Lung (tissue), 12 donors: ENCODE data around the gene THSD7B. TPM values are rescaled to one million over a fixed set of nuclear protein-coding genes. Genes with fewer than 3 reads are reported as not detected.

ENCODE experiments used
- ATAC-seq: fragments of 200-7000 bp; cut with Tn5 transposase; one replicate; pipeline ENCODE4 v1.9.1; 2020; ENCODE audit warnings: moderate number of reproducible peaks; ENCODE audit not compliant: insufficient read depth, low FRiP score
- DNase-seq, 3 donors: peaks; one replicate each; pipeline ENCODE4 v3.0.0-alpha.2; 2013 to 2017
- H3K27ac ChIP-seq, 2 donors: one replicate each; pipeline ENCODE4 v1.5.1; 2013; ENCODE audit warnings: mild to moderate bottlenecking in 2 of 2, moderate library complexity in 2 of 2, control low read depth in 1 of 2, inconsistent platforms in 1 of 2, low read depth in 1 of 2, low read length in 1 of 2
- H3K27me3 ChIP-seq, 3 donors: one replicate each; pipeline ENCODE4 v1.5.1; 2013; ENCODE audit warnings: low read length in 2 of 3; ENCODE audit not compliant: control insufficient read depth in 3 of 3, insufficient read depth in 3 of 3
- H3K36me3 ChIP-seq, 4 donors: one replicate each; pipeline ENCODE4 v1.5.1; 2013; ENCODE audit warnings: low read length in 4 of 4, mild to moderate bottlenecking in 1 of 4, moderate library complexity in 1 of 4; ENCODE audit not compliant: control insufficient read depth in 4 of 4, insufficient read depth in 4 of 4
- H3K4me1 ChIP-seq, 5 donors: one replicate each; pipeline ENCODE4 v1.5.1; 2013; ENCODE audit warnings: low read length in 5 of 5, mild to moderate bottlenecking in 2 of 5, moderate library complexity in 1 of 5; ENCODE audit not compliant: control insufficient read depth in 5 of 5, insufficient read depth in 5 of 5
- H3K4me3 ChIP-seq: one replicate; pipeline ENCODE4 v1.5.1; 2013; ENCODE audit warnings: mild to moderate bottlenecking, control low read depth, moderate library complexity
- H3K9ac ChIP-seq, 2 donors: one replicate each; pipeline ENCODE4 v1.5.1; 2013; ENCODE audit warnings: low read length in 2 of 2, control low read depth in 1 of 2; ENCODE audit not compliant: insufficient read depth in 1 of 2
- H3K9me3 ChIP-seq, 4 donors: one replicate each; pipeline ENCODE4 v1.5.1; 2013; ENCODE audit warnings: low read length in 3 of 4, mild to moderate bottlenecking in 1 of 4, moderate library complexity in 1 of 4; ENCODE audit not compliant: control insufficient read depth in 4 of 4, insufficient read depth in 3 of 4
- WGBS, 2 donors: extraction: QIAGEN DNeasy Blood & Tissue Kit; methylation state at CpG; one replicate each; pipeline ENCODE4 v1.1.7; 2013; 5-methylcytosine and 5-hydroxymethylcytosine counted together
- polyA plus RNA-seq, 2 donors: library from polyadenylated mRNA; stranded (reverse); fragments of 200-250 nt; gene quantifications; one replicate each; pipeline ENCODE4 v1.2.1, GENCODE V29; 2013
- total RNA-seq, 2 donors: library from RNA; depleted of rRNA in 1 of 2; stranded (reverse); fragments of >200 nt in 1 of 2; gene quantifications; one replicate each; pipeline ENCODE4 v1.2.1, GENCODE V29; 2014 to 2021
- TF ChIP-seq, protein P1 (sequence below): IDR thresholded peaks from 2 replicates; pipeline ENCODE4 v1.5.1; 2012; ENCODE audit warnings: mild to moderate bottlenecking; ENCODE audit errors: control extremely low read depth, extremely low read depth
- donor health status: control.
- donor health status: control.
- donor health status: Bipolar disorder and iron deficiency.
- donor health status: healthy.
- donor health status: DM: yes; HTN: yes; CAD: no.

The THSD7B gene
- total and polyA plus RNA-seq, 4 donors = 0.03 to 8.2 (median 0.14) TPM

DNA sequence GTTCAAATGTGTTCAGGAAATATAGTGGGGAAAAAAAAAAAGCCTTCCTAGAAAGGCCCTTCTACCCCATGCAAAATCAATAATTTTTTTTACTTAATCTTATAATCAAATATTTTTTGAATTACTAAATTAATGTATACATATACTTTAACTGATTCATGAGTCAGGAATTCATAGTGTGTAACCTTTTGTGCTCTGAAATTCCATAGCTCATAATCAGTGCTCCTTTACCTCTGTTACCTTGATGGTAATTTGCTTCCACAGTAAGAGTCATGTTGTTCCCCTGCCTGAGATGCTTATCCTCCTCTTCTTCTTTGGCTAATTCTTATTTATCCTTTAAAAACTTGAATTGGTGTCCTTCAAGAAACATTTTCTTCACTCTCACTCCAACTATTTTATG lies 414.2 kb downstream of the THSD7B start:
- DNase-seq (no peak), ATAC-seq (no peak)
- Histone ChIP-seq H3K36me3 (no peaks in the 10 kb centered on the region), H3K27ac (no peak overlapping the region), H3K4me1 (peaks cover 0 to 7% (median 0%) of the 10 kb centered on the region in 5 donors), H3K9me3 (no peaks in the 10 kb centered on the region), H3K4me3 (no peak overlapping the region), H3K27me3 (no peaks in the 10 kb centered on the region), H3K9ac (no peak overlapping the region)
- TF ChIP-seq, protein P1, sequence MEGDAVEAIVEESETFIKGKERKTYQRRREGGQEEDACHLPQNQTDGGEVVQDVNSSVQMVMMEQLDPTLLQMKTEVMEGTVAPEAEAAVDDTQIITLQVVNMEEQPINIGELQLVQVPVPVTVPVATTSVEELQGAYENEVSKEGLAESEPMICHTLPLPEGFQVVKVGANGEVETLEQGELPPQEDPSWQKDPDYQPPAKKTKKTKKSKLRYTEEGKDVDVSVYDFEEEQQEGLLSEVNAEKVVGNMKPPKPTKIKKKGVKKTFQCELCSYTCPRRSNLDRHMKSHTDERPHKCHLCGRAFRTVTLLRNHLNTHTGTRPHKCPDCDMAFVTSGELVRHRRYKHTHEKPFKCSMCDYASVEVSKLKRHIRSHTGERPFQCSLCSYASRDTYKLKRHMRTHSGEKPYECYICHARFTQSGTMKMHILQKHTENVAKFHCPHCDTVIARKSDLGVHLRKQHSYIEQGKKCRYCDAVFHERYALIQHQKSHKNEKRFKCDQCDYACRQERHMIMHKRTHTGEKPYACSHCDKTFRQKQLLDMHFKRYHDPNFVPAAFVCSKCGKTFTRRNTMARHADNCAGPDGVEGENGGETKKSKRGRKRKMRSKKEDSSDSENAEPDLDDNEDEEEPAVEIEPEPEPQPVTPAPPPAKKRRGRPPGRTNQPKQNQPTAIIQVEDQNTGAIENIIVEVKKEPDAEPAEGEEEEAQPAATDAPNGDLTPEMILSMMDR = no peak

DNA sequence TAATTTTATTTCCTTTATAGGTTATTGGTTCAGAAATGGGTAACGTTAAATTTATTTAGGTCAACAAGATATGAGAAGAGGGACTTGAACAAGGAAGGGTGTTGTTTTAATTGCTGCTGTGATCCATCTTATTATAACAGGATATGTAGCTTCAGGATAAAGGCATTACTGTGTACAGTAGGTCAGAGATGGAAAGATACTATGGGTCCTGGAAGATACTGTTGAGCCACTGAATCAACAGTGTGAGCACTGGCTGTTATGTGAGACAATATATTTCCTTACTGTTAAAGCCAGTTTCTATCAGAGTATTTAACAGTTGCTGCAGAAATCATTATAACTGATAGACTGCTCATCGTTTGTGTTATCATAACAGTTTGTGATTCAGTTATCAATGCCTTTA lies 414.7 kb downstream of the THSD7B start:
- Histone ChIP-seq H3K9ac (no peak overlapping the region), H3K27me3 (no peaks in the 10 kb centered on the region), H3K4me1 (peaks cover 0 to 3% (median 0%) of the 10 kb centered on the region in 5 donors), H3K36me3 (no peaks in the 10 kb centered on the region), H3K4me3 (no peak overlapping the region), H3K27ac (no peak overlapping the region), H3K9me3 (no peaks in the 10 kb centered on the region)
- TF ChIP-seq, protein P1 = no peak
- DNase-seq (no peak), ATAC-seq (no peak)
- WGBS, 2 donors = 82 to 96% methylated on average over 2 of the region's 2 CpGs

DNA sequence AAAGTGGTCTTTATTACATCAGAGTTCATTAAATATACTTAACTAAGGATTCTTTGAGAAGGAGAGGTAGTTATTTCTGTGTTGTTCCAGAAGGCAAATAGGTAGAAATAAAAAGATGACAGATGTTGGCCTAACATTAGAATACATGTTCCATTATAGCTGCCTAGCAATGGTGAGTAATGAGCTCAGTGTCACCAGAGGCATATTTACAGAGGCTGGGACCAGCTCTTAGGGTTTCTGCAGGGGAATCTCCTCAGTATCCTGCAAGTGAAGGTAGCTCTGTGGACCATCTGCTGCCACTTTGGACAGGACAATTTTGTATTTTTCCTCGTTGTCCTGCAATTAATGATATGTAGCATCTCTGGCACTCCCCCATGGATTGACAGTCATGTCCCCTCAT lies 416.0 kb downstream of the THSD7B start:
- no peaks in the 10 kb centered on the region for H3K27me3 ChIP-seq
- TF ChIP-seq, protein P1 = no peak
- no peak for DNase-seq
- H3K27ac ChIP-seq = no peak overlapping the region
- H3K9me3 ChIP-seq = no peaks in the 10 kb centered on the region
- no peaks in the 10 kb centered on the region for H3K36me3 ChIP-seq
- WGBS, 2 donors = 77 to 82% methylated on average over 1 of the region's 1 CpG
- ATAC-seq = no peak
- no peaks in the 10 kb centered on the region for H3K4me1 ChIP-seq
- no peak overlapping the region for H3K9ac ChIP-seq
- no peak overlapping the region for H3K4me3 ChIP-seq

DNA sequence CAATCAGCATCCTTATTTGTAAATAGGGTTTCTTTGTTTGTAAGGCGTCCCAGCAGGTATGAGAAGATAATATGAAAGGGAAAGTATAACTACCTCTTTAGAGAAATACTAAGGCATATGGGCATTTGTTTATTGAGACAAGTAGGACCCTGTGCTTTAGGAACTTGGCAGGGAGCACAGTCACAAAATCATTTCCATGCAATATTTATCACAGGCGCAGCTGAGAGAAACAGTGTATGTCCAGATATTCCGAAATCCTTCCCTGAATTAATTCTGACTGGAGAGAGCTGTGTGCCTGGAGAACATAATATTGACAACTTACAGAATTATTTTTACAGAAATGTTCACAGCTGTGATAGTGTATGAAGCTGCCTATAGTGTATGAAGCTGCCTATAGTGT lies 416.7 kb downstream of the THSD7B start:
- H3K27ac ChIP-seq = no peak overlapping the region
- no peaks in the 10 kb centered on the region for H3K36me3 ChIP-seq
- DNase-seq = no peak
- no peaks in the 10 kb centered on the region for H3K27me3 ChIP-seq
- ATAC-seq = no peak
- no peaks in the 10 kb centered on the region for H3K9me3 ChIP-seq
- TF ChIP-seq, protein P1 = no peak
- no peak overlapping the region for H3K9ac ChIP-seq
- H3K4me1 ChIP-seq = no peaks in the 10 kb centered on the region
- 76 to 90% methylated on average over 3 of the region's 3 CpGs for WGBS, 2 donors
- no peak overlapping the region for H3K4me3 ChIP-seq
